Activated CD4-positive, alpha-beta T cell treated with anti-CD3 and anti-CD28 coated beads for 4 hours (primary cell): ENCODE measurements around the gene BIRC5.

Source experiments
- DNase-seq, 2 donors: peaks; one replicate each; pipeline ENCODE4 v3.0.0-alpha.2; 2020

The BIRC5 gene

DNA sequence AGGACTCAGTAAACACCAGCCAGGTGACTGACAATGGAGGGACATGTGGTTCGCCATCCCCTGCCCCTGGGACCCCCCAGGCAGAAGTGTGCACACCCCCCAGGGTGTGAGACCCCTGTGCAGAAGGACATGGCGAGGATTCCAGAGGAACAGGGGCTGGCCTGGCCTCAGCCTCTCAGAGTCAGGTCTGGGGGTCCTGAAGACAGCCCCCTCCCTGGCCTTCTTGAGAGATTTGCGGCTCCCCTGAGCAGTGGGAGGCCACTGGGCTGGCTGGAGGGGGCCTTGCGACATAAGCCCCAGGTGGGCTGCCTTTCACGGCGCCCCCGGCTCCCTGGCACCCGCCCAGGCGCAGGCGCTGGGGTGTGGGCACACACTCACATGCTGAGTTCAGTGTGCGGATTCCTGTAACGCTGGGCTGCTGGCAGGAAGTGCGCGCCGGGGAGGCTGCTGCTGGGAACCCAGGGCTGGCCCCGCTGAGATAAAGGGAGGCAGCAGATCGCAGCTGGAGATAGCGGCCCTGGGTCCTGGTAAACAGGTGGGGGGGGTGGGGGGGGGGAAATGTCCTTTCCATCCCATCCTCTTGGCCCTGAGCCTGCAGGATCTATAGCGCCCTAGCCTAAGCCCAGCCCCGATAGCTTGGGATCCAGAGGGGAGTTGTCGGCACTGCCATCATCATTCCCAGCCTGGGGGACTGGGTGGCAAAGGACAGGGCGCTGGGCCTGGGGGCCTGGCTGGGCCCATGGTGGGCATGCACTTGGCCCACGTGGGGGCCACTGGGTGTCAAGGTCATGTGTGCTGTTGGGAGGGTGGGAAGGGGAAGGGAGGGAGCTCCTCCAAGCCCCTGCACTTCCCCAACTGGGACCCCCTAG, 44.5 kb downstream of the BIRC5 start:
- peak; percentile 73 to 77 for DNase-seq

GRCh38 chr17:78259192-78259554, 45.1 kb downstream of the BIRC5 start:
- no peak for DNase-seq

DNA sequence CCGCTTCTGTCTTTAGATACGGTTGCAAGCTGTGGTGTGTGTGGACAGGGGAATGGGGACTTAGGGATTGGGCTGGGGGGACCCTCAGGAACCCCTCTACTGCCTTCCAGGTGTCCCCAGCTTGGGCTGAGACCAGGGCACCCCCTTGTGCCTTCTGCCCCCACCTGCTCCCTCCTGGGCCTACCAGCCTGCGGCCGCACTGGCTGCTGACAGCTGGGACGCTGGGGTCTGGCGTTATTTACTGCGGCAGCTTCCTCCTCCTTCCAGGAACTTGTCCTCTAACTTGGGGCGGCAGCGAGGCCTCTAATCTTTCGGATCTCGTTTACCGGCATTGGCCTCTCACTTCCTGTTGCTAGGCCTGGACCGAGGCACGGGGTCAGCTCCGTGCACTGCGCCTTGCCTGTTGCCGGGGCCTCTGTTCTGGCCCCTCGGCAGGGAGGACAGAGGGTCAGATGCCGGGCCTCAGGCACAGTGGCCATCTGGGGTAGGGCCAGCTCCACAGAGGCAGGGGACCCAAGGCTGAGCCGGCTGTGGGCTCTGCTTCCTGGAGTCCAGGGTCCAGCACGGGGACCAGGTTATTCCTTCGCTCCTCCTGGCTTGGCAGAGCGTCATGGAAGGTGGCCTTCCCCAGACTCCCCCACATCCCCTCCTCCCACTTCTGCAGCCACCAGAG, 49.1 kb downstream of the BIRC5 start:
- DNase-seq, result no peak

DNA sequence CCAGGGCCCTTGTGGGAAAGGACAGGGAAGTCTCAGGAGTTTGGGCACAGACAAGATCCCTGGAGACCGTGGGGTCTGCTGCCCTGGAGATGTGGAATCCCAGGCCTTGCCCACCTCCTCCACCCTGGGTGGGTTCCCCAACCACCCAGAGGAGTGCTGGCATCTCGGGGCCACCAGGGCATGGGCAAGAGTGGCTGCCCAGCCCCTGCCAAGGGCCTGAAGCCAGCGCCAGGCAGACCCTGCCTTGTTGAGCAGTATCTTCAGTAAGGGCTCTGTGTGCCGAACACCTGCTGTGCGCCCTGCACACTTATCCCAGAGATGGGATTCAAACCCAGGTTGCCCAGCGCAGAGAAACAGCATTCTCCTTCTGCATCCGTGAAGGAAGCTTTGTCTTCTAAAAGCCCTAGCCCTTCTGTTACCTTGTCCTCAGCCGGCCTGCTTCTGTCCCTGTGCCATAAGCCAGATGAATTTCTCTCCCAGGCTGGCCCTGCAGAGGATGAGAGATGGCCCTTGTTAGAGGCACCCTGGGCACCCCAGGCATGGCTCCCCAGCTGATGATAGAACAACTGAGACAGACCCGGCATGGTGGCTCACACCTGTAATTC, 49.8 kb downstream of the BIRC5 start:
- DNase-seq, result no peak

GRCh38 chr17:78264590-78264989, 50.5 kb downstream of the BIRC5 start:
- DNase-seq, result no peak

DNA sequence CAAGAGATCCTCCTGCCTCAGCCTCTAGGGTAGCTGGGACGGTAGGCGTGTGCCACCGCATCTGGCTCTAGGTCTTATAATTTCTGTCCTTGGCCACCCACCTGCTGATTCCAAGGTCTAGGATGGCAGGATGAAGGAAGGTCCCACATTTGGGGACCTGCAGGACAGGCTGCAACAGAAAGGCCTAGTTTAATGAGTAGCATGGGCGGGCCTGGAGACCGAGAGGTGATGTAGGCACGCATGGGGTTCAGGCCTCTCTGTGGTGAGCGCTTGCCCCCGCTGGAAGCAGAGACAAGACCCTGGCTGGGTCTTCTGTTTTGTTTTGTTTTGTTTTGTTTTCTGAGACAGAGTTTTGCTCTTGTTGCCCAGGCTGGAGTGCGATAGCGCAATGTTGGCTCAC, 51.1 kb downstream of the BIRC5 start:
- DNase-seq, result no peak

GRCh38 chr17:78266231-78266631, 52.2 kb downstream of the BIRC5 start:
- no peak for DNase-seq

GRCh38 chr17:78266771-78267170, 52.7 kb downstream of the BIRC5 start:
- DNase-seq, result no peak

DNA sequence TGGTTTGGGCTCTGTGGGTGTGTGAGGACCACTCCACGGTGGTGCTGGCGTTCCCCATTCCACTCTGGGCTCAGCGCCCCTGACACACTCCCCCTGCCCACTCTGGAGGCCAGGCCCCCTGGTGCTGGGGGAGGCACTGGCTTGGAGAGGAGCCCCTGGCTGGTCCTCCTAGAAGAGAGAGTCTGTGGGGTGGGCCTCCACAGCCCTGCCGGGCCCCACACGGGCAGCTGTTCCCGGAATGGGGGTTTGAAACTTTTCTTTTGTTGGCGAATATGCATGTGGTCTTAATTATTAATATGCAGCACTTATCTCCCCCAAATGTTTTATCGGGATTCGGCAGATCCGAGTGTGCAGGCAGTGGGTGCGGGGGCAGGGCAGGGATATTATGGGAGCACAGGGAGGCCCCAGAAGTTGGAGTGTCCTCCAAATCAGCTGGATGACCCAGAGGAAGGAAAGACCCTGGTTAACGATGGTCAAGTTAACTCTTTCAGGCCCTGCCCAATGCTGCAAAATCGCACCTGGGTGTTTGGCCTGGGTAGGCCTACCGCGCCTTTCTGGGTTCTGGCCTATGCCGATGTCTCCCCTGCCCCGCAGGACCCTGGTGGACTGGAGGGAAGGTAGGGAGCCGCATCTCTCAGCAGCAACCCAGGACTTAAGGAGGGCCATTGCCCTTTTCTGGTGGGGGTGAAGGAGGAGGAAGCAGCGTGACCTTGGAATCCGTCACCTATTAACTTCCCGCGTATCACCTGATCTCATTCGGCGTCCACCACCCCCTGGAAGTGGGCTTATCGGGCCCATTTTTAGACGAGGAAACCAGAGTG, 53.4 kb downstream of the BIRC5 start:
- DNase-seq, result no peak

- no peak for DNase-seq
These were observed 54.3 kb downstream of the BIRC5 start for GRCh38 chr17:78268191-78268874.

- DNase-seq, result no peak
These were observed 55.2 kb downstream of the BIRC5 start for GRCh38 chr17:78268951-78269905.

GRCh38 chr17:78269955-78270381, 55.9 kb downstream of the BIRC5 start:
- DNase-seq, result no peak

- DNase-seq, result no peak
These were observed 57.5 kb downstream of the BIRC5 start for GRCh38 chr17:78271419-78272170.

DNA sequence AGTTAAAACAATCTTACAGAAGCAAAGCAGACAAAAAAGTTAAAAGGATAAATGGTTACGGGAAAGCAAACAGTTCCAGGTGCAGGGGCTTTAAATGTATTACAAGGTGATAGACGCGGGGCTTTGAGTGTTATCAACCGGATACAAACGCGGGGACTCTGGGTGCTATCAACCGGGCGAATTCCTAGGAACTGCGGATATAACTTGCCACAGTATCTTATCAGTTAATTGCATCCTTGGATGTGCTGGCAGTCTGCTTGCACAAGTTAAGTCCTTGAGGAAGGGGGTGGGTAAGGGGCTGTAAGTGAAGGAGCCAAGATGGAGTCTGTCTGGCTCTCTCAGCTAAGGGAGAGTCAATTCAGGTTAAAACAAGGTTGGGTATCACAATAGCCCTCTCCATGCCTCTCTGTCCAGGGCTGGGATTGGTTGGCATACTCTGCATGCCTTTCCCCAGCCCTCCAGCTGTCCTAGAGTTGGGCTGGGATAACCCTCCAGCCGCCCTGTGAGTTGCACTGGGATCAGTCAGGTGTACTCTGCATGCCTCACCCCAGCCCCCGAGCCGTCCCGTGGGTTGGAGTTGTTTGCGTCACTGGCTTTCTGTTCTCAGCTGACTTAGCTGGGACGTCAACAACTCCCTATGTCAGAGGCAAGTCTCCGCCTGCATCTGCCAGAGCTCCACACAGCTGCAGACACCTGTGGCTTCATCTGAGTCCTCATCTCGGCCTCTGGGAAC, 58.3 kb downstream of the BIRC5 start:
- peak; percentile 56 to 66 for DNase-seq

- no peak for DNase-seq
These were observed 58.8 kb downstream of the BIRC5 start for GRCh38 chr17:78272914-78273258.

- DNase-seq, result no peak
These were observed 59.8 kb downstream of the BIRC5 start for GRCh38 chr17:78273813-78274212.
